ENCODE measurements around the gene DPY19L3.

DNA sequence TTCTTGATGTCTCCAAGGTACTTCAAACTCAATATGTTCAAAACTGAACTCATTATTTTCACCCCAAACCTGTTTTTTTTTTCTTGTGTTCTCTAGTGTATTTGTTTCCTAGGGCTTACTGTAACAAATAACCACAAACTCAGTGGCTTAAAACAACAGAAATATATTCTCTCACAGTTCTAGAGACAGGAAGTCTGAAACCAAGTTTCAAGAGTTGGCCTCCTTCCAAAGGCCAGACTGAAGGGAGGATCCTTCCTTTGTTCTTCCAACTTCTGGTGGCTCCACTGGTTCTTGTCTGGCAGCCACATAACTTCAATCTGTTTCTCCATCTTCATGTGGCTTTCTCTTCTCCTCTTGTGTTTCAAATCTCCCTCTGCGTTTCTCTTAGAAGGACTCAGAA is 113.5 kb downstream of the DPY19L3 start:
- no peak for TF ChIP-seq CTCF (IDR thresholded peaks at IDR 0.05; ENCODE audit: insufficient read depth, low read length, poor library complexity, severe bottlenecking)
- TF ChIP-seq EZH2phosphoT487 (conservative IDR thresholded peaks at IDR 0.05; ENCODE audit: low read length): no peak

Data from SU-DHL-6 (cell line).